HG03196 (cell line): ENCODE measurements around the gene C6orf62.
"Not testable (repeated sequence)": the region's sequence is repeated elsewhere in the genome, so short reads cannot be mapped to it uniquely, and the experiment has no call there.

Experiments
- ATAC-seq: cut with Tn5 transposase; IDR thresholded peaks from one replicate; pipeline ENCODE4 v1.9.1; 2021; ENCODE audit not compliant: unreplicated experiment

Gene C6orf62

DNA sequence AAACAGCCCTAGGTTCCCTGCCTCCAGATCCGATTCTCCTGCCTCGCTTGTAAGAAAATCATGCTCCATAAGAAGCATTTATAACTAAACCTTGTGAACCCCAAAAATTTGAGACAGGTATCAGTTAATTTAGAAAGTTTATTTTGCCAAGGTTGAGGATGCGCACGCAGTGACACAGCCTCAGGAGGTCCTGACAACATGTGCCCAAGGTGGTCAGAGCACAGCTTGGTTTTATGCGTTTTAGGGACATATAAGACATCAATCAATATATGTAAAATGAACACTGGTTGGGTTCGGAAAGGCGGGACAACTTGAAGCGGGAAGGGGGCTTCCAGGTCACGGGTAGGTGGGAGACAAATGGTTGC, 50.0 kb downstream of the C6orf62 start:
- ATAC-seq = no peak

DNA sequence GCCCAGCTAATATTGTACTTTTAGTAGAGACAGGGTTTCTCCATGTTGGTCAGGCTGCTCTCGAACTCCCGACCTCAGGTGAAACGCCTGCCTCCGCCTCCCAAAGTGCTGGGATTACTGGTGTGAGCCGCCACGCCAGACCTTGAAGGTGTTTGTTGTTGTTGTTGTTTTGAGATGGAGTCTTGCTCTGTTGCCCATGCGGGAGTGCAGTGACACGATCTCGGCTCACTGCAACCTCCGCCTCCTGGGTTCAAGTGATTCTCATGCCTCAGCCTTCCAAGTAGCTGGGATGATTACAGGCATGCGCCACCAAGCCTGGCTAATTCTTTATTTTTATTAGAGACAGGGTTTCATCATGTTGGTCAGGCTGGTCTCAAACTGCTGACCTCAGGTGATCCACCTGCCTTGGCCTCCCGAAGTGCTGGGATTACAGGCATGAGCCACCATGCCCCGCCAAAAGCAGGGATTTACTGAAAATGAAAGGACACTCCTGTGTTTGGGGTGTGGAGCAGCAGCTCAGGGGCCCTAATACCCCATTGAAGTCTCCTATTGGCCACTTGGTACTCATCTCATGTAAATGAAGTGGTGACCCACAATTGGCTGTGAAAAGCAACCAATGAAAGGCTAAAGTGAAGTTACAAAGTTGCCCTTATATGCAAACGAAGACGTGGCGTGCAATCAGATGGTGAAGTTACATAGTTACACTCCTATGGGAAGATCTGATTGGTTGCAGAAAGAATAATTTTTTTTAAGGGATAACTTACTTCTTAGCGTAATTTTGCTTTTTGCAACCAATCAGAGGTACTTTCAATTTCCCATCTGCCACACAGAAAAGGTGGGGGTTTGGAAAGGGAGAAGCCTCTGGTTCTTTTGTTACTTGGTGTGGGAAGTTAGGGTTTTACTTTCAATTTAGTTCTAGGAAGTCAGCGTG, 50.6 kb downstream of the C6orf62 start:
- not testable (repeated sequence) for ATAC-seq

DNA sequence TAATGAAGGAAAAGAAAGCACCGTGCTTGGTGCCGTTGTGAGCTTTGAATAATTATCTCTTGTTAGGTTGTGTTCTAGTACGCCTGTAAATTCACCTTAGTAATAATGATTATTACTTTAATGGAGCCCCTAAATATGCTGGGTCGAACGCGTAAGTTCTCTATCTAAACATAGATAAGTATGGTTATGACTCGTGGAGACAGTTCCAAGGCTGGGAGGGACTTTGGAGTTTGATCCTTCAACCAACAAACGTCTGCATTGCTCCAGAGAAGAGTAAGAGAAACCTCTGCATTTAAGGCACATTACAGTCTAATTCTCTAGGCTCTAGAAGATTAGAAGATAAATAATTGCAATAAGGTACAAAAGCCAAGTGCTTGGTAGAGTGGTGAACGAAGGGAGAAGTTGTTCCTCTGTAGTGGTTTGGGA, 51.6 kb downstream of the C6orf62 start:
- ATAC-seq = peak; percentile 2

GRCh38 chr6:24666641-24667377, 52.1 kb downstream of the C6orf62 start, which contains the start of the genes ACOT13 and TDP2:
ACOT13 (plus strand) TSS chr6:24667077; CDS start chr6:24667264, 187 bp downstream.
TDP2 (minus strand) TSS chr6:24666899; CDS start chr6:24666862, 37 bp downstream.
- ATAC-seq = peak; percentile 95

DNA sequence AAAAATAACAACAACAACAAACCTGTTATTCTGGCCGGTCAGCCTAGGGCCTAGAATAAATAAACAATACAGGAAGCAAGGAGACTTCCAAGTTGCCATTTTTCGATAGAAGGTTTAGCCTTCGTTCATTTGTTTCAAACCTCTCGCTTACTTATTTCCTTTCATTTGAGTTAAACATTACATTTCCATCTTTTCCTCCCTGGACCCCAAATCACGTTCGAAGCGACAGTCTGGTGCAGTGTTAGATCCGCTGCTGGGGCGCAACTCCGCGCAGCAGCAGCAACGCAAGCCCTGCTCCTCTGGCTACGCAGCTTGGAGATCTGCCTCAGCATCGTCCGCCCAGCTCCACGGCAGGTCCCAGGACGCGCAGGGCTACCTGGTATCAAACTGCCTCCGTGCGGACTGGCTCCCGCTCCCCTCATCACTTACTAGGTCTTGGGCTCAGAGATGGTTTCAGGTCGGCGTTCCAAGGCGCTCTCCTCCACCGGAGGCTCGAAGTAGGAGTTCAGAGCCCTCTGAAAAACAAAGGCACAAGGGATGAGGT, 52.8 kb downstream of the C6orf62 start:
- peak; percentile 31 for ATAC-seq

DNA sequence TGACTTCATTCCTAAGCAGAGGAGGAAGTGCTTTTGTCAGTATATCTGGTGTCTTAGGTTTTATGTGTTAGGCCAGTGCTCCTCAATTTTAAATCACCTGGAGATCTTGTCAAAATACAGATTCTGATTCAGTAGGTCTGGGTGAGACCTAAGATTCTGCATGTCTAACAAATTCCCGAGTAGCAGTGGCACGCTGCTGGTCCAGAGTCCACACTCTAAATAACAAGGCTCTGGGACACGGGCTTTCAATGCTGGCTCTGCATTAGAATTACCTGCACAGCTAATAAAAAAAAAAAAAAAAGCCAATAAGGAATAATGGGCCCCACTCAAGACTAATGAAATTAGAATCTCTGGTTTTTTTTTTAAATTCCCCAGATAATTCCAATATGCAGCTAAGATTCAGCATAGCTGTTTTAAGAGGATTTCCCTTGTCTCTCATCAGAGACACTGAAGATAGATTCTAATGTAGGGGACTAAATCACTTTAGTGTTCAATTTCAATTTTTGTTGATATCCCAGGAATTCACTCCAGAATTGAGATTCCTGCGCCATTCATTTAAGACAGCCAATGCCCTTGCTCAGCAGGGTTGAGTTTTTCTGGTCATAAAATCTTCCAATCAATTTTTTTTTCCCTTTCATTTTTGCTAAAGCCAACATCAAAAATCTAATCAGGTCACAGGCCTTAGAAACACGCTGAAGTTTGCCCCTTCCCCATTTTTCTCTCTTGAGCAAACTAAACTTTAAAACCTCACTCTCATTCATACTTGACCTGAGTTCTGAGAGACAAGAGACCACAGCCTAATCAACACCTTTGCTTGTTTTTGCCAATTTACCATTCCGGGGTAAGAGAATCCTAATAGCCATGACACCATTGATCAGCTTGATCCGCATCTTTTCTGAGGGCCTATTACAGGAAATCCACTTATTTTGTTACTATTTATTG, 54.6 kb downstream of the C6orf62 start:
- ATAC-seq = no peak

GRCh38 chr6:24663189-24663588, 55.8 kb downstream of the C6orf62 start:
- ATAC-seq = no peak

DNA sequence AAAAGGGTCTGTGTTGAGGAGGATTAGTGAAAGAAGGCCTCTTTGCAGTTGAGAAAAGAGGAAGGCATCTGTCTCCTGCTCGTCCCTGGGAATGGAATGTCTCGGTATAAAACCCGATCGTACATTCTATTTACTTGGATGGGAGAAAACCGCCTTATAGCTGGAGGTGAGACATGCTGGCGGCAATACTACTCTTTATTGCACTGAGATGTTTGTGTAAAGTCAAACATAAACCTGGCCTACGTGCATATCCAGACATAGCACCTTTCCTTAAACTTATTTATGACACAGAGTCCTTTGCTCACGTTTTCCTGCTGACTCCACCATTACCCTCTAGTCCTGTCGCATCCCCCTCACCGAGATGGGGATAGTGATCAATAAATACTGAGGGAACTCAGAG, 56.7 kb downstream of the C6orf62 start:
- ATAC-seq = no peak

- not testable (repeated sequence) for ATAC-seq
Measured at GRCh38 chr6:24661759-24662158, 57.2 kb downstream of the C6orf62 start.

- no peak for ATAC-seq
Measured at GRCh38 chr6:24660105-24660504, 58.8 kb downstream of the C6orf62 start.

DNA sequence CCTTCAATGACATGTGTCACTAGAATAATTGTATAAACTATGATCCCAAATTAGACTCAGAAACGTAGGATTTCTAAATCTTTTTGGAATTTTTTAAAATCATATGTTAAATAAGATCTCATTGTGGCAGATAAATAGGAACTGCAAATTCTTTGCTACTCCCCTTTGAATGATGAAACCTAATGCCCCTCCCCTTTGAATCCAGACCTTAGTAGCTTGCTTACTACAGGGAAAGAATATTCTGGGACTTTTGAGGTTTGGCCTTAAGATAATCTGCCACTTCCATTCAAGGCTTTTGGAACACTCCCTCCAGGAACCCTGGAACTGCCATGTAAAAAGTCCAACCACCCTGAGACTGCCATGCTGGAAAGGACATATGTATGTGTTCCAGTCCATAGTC, 59.4 kb downstream of the C6orf62 start:
- no peak for ATAC-seq

GRCh38 chr6:24658573-24659560, 60.1 kb downstream of the C6orf62 start:
- no peak for ATAC-seq

GRCh38 chr6:24655215-24655614, 63.7 kb downstream of the C6orf62 start:
- ATAC-seq = no peak
